Right ventricle myocardium inferior (tissue), 1 donor: ENCODE results near the gene USP17L13. TPM values are rescaled to one million over a fixed set of nuclear protein-coding genes. Genes with fewer than 3 reads are reported as not detected.
A peak's percentile ranks its signal among the peaks of the same experiment; 100 is the strongest.
"Not testable (repeated sequence)": the region's sequence is repeated elsewhere in the genome, so short reads cannot be mapped to it uniquely, and the experiment has no call there.

Source experiments
- ATAC-seq: fragments of 200-7000 bp; cut with Tn5 transposase; one replicate; pipeline ENCODE4 v1.9.1; 2020; ENCODE audit warnings: mild to moderate bottlenecking, moderate library complexity
- DNase-seq: peaks from one replicate; pipeline ENCODE4 v3.0.0; 2021; ENCODE audit errors: missing footprints
- intact Hi-C: fragments of 100-400 bp; cut with DNase I; formaldehyde crosslinking; loops from one replicate; pipeline ENCODE4 v1.11.0; 2022
- long read RNA-seq: library from polyadenylated mRNA; unstranded; transcript quantifications from one replicate; pipeline ENCODE4 v2.0.0, GENCODE V29; 2021
- total RNA-seq: library from RNA; stranded (reverse); fragmentation: NEBNext Ultra II Directional; extraction: Animal tissue kit (Norgen Biotek cat#: 25700); gene quantifications from one replicate; pipeline ENCODE4 v1.2.1, GENCODE V29; 2021
- donor health status: DM: no; HTN: yes; CAD: no; lungs with severe emphysema.

The USP17L13 gene
- not detected for total RNA-seq
- long read RNA-seq, result 0 reads

GRCh38 chr4:9224596-9224995 lies at the start of gene USP17L13:
Gene USP17L13, plus strand, starts transcription at chr4:9224896. Its CDS starts 0 bp downstream, at chr4:9224896.
- DNase-seq, ATAC-seq, intact Hi-C loops: not testable (repeated sequence)

- ATAC-seq, intact Hi-C loops, DNase-seq: not testable (repeated sequence)
Observed at GRCh38 chr4:9210357-9210756, 14.3 kb upstream of the USP17L13 start, which contains the start of gene USP17L10. Gene USP17L10, plus strand, starts transcription at chr4:9210657. Its CDS starts 0 bp downstream, at chr4:9210657.

DNA sequence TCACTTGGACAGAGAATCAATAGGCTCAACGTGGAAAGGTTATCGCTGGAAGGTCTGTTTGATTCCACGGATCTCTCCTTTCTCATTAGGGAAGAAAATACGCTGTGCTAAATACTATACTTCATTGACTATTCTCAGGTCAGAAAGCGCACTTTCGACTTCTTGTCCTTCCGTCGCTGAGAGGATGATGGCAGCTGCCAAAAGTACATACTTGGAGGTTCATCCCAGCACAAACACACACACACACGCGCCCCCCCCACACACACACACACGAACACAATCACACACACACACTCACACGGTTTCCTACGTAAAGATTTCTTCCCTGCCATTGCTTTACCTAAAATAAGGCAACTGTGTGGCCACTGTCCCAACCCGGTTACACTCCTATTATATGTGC lies 10.0 kb upstream of the USP17L13 start:
- intact Hi-C loops, ATAC-seq: not testable (repeated sequence)
- DNase-seq, result peak; percentile 61

DNA sequence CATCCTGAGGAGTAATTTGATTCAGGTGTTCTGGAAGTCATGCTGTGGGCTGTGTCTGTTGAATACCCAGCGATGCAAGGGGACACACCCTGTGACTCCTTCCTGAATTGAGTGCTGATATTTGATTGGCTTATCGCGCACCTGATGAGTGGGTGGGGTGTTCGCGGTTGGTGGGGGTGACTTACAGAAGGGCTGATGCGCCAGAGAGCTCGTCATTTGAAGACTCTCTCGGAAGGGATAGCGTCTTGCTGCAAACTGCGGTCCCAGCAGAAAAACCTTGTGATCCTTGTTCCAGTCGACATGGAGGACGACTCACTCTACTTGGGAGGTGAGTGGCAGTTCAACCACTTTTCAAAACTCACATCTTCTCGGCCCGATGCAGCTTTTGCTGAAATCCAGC lies 9.6 kb upstream of the USP17L13 start, which contains the start of gene USP17L11:
Gene USP17L11, plus strand, starts transcription at position 301 of the 400 bp plus-strand sequence. Its CDS starts 0 bp downstream, at position 301.
- DNase-seq, ATAC-seq, intact Hi-C loops: not testable (repeated sequence)

- DNase-seq, intact Hi-C loops, ATAC-seq: not testable (repeated sequence)
Observed at GRCh38 chr4:9219852-9220251, 4.8 kb upstream of the USP17L13 start, which contains the start of gene USP17L12. Gene USP17L12, plus strand, starts transcription at chr4:9220152. Its CDS starts 0 bp downstream, at chr4:9220152.

DNA sequence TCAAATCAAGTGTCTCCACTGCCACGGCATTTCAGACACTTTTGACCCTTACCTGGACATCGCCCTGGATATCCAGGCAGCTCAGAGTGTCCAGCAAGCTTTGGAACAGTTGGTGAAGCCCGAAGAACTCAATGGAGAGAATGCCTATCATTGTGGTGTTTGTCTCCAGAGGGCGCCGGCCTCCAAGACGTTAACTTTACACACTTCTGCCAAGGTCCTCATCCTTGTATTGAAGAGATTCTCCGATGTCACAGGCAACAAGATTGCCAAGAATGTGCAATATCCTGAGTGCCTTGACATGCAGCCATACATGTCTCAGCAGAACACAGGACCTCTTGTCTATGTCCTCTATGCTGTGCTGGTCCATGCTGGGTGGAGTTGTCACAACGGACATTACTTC lies 5.6 kb downstream of the USP17L13 start:
- intact Hi-C loops, ATAC-seq, DNase-seq: not testable (repeated sequence)

DNA sequence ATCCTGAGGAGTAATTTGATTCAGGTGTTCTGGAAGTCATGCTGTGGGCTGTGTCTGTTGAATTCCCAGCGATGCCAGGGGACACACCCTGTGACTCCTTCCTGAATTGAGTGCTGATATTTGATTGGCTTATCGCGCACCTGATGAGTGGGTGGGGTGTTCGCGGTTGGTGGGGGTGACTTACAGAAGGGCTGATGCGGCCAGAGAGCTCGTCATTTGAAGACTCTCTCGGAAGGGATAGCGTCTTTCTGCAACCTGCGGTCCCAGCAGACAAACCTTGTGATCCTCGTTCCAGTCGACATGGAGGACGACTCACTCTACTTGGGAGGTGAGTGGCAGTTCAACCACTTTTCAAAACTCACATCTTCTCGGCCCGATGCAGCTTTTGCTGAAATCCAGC lies 9.4 kb downstream of the USP17L13 start, which contains the start of gene USP17L15:
Gene USP17L15, plus strand, starts transcription at position 301 of the 400 bp plus-strand sequence. Its CDS starts 0 bp downstream, at position 301.
- intact Hi-C loops, DNase-seq, ATAC-seq: not testable (repeated sequence)

GRCh38 chr4:9238461-9238860 lies 13.8 kb downstream of the USP17L13 start:
- intact Hi-C loops, ATAC-seq: not testable (repeated sequence)
- DNase-seq, result peak; percentile 35

DNA sequence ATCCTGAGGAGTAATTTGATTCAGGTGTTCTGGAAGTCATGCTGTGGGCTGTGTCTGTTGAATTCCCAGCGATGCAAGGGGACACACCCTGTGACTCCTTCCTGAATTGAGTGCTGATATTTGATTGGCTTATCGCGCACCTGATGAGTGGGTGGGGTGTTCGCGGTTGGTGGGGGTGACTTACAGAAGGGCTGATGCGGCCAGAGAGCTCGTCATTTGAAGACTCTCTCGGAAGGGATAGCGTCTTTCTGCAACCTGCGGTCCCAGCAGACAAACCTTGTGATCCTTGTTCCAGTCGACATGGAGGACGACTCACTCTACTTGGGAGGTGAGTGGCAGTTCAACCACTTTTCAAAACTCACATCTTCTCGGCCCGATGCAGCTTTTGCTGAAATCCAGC lies 18.9 kb downstream of the USP17L13 start, which contains the start of gene USP17L17:
Gene USP17L17, plus strand, starts transcription at position 301 of the 400 bp plus-strand sequence. Its CDS starts 0 bp downstream, at position 301.
- ATAC-seq, DNase-seq, intact Hi-C loops: not testable (repeated sequence)

GRCh38 chr4:9247953-9248680 lies 23.4 kb downstream of the USP17L13 start, which contains the start of gene USP17L18:
Gene USP17L18, plus strand, starts transcription at chr4:9248630. Its CDS starts 0 bp downstream, at chr4:9248630.
- intact Hi-C loops, ATAC-seq: not testable (repeated sequence)
- peak; percentile 1 for DNase-seq

DNA sequence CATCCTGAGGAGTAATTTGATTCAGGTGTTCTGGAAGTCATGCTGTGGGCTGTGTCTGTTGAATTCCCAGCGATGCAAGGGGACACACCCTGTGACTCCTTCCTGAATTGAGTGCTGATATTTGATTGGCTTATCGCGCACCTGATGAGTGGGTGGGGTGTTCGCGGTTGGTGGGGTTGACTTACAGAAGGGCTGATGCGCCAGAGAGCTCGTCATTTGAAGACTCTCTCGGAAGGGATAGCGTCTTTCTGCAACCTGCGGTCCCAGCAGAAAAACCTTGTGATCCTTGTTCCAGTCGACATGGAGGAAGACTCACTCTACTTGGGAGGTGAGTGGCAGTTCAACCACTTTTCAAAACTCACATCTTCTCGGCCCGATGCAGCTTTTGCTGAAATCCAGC lies 28.4 kb downstream of the USP17L13 start, which contains the start of gene USP17L19:
Gene USP17L19, plus strand, starts transcription at position 301 of the 400 bp plus-strand sequence. Its CDS starts 0 bp downstream, at position 301.
- ATAC-seq, DNase-seq, intact Hi-C loops: not testable (repeated sequence)

- ATAC-seq, intact Hi-C loops, DNase-seq: not testable (repeated sequence)
Observed at GRCh38 chr4:9257824-9258223, 33.1 kb downstream of the USP17L13 start, which contains the start of gene USP17L20. Gene USP17L20, plus strand, starts transcription at chr4:9258124. Its CDS starts 0 bp downstream, at chr4:9258124.

DNA sequence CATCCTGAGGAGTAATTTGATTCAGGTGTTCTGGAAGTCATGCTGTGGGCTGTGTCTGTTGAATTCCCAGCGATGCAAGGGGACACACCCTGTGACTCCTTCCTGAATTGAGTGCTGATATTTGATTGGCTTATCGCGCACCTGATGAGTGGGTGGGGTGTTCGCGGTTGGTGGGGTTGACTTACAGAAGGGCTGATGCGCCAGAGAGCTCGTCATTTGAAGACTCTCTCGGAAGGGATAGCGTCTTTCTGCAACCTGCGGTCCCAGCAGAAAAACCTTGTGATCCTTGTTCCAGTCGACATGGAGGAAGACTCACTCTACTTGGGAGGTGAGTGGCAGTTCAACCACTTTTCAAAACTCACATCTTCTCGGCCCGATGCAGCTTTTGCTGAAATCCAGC lies 37.9 kb downstream of the USP17L13 start, which contains the start of gene USP17L21:
Gene USP17L21, plus strand, starts transcription at position 301 of the 400 bp plus-strand sequence. Its CDS starts 0 bp downstream, at position 301.
- intact Hi-C loops, ATAC-seq, DNase-seq: not testable (repeated sequence)

- ATAC-seq, intact Hi-C loops, DNase-seq: not testable (repeated sequence)
Observed at GRCh38 chr4:9267319-9267718, 42.6 kb downstream of the USP17L13 start, which contains the start of gene USP17L22. Gene USP17L22, plus strand, starts transcription at chr4:9267619. Its CDS starts 0 bp downstream, at chr4:9267619.

- ATAC-seq, intact Hi-C loops: not testable (repeated sequence)
- peak; percentile 82 for DNase-seq
Observed at GRCh38 chr4:9271719-9272118, 47.0 kb downstream of the USP17L13 start.
